Vagina (tissue), 2 donors: ENCODE measurements around the gene GOLGA6A. TPM values are rescaled to one million over a fixed set of nuclear protein-coding genes. Genes with fewer than 3 reads are reported as not detected.

Source experiments
- DNase-seq, 2 donors: peaks; one replicate each; pipeline ENCODE4 v3.0.0-alpha.2; 2017; ENCODE audit errors: extremely low spot score in 2 of 2
- H3K27ac ChIP-seq: fragments of 200-600 bp; sonication (generic); one replicate; pipeline ENCODE4 v1.5.1; 2019
- H3K27me3 ChIP-seq: fragments of 200-600 bp; sonication (generic); one replicate; pipeline ENCODE4 v1.5.1; 2019
- H3K36me3 ChIP-seq, 2 donors: fragments of 200-600 bp; sonication (generic); one replicate each; pipeline ENCODE4 v1.5.1; 2017 to 2019
- H3K4me1 ChIP-seq: fragments of 200-600 bp; sonication (generic); one replicate; pipeline ENCODE4 v1.5.1; 2019
- H3K4me3 ChIP-seq, 2 donors: fragments of 200-600 bp; sonication (generic); 1 replicate in 1 of 2; 2 replicates in 1 of 2; pipeline ENCODE4 v1.5.1; 2016 to 2019
- H3K9me3 ChIP-seq: fragments of 200-600 bp; sonication (generic); one replicate; pipeline ENCODE4 v1.5.1; 2019
- CTCF ChIP-seq, 3 experiments: fragments of 450-650 bp in 2 of 3; fragments of 200-600 bp in 1 of 3; sonication (generic) in 1 of 3; IDR thresholded peaks; one replicate each; pipeline ENCODE4 v1.5.1; 2017 to 2019; ENCODE audit warnings: antibody characterized with exemption in 3 of 3, mild to moderate bottlenecking in 2 of 3, moderate library complexity in 2 of 3
- POLR2A ChIP-seq, 2 donors: fragments of 450-650 bp; IDR thresholded peaks; one replicate each; pipeline ENCODE4 v1.6.1; 2017; ENCODE audit warnings: antibody characterized with exemption in 2 of 2, mild to moderate bottlenecking in 2 of 2, moderate library complexity in 2 of 2
- POLR2AphosphoS5 ChIP-seq, 2 donors: sonication (generic); formaldehyde crosslinking; IDR thresholded peaks; one replicate each; pipeline ENCODE4 v1.9.0; 2017; ENCODE audit warnings: antibody characterized with exemption in 2 of 2, mild to moderate bottlenecking in 2 of 2, low read depth in 1 of 2; ENCODE audit not compliant: insufficient read depth in 1 of 2
- intact Hi-C: fragments of 100-400 bp; cut with DNase I; formaldehyde crosslinking; loops from one replicate; pipeline ENCODE4 v1.15.1; 2023
- total RNA-seq: library from RNA; depleted of rRNA; stranded (reverse); fragments of >200 nt; gene quantifications from one replicate; pipeline ENCODE4 v1.2.3, GENCODE V29; 2016

GOLGA6A gene
- total RNA-seq, 1 donor from 2014 or later: 0.25 TPM

- intact Hi-C loops: loop anchor here (2.0 to 10.0 kb wide), 3 partner anchors 155 to 187 kb away; no protein-coding TSS in a partner anchor
- TF ChIP-seq POLR2AphosphoS5 (IDR thresholded peaks at IDR 0.05; ENCODE audit: insufficient read depth in 1 of 2, low read depth in 1 of 2) (no peak), POLR2A (IDR thresholded peaks at IDR 0.05) (no peak), CTCF (IDR thresholded peaks at IDR 0.05) (no peak)
- no peak overlapping the region for H3K27ac ChIP-seq
- H3K36me3 ChIP-seq: no peaks in the 10 kb centered on the region
- peaks cover 25% of the 10 kb centered on the region for H3K27me3 ChIP-seq
- DNase-seq: peak in 1 of 2 donors; percentile 74
- H3K4me3 ChIP-seq: no peak overlapping the region
- H3K4me1 ChIP-seq: peaks cover 32% of the 10 kb centered on the region
- H3K9me3 ChIP-seq: no peaks in the 10 kb centered on the region
Measured at GRCh38 chr15:74129586-74130154, 47.3 kb upstream of the GOLGA6A start.

GRCh38 chr15:74128785-74129585, 46.6 kb upstream of the GOLGA6A start:
- H3K27me3 ChIP-seq: peaks cover 21% of the 10 kb centered on the region
- no peaks in the 10 kb centered on the region for H3K36me3 ChIP-seq
- peak in 1 of 2 donors; percentile 81 for DNase-seq
- H3K4me1 ChIP-seq: peaks cover 31% of the 10 kb centered on the region
- intact Hi-C loops: loop anchor here (2.0 to 5.0 kb wide), 2 partner anchors 178 to 188 kb away; no protein-coding TSS in a partner anchor
- no peak overlapping the region for H3K4me3 ChIP-seq
- TF ChIP-seq POLR2A (IDR thresholded peaks at IDR 0.05) (no peak), POLR2AphosphoS5 (IDR thresholded peaks at IDR 0.05; ENCODE audit: insufficient read depth in 1 of 2, low read depth in 1 of 2) (no peak), CTCF (IDR thresholded peaks at IDR 0.05) (no peak)
- no peaks in the 10 kb centered on the region for H3K9me3 ChIP-seq
- no peak overlapping the region for H3K27ac ChIP-seq

- Histone ChIP-seq H3K4me1 (peaks cover 31% of the 10 kb centered on the region), H3K36me3 (no peaks in the 10 kb centered on the region), H3K9me3 (no peaks in the 10 kb centered on the region), H3K27me3 (peaks cover 19% of the 10 kb centered on the region), H3K27ac (no peak overlapping the region), H3K4me3 (peak overlapping the region; percentile 34 to 39)
- DNase-seq: peak in 1 of 2 donors; percentile 82
- intact Hi-C loops: loop anchor here (2.0 to 5.0 kb wide), 2 partner anchors 179 to 189 kb away; no protein-coding TSS in a partner anchor
- TF ChIP-seq POLR2A (IDR thresholded peaks at IDR 0.05) (no peak), CTCF (IDR thresholded peaks at IDR 0.05) (no peak), POLR2AphosphoS5 (IDR thresholded peaks at IDR 0.05; ENCODE audit: insufficient read depth in 1 of 2, low read depth in 1 of 2) (no peak)
Measured at GRCh38 chr15:74127954-74128784, 45.8 kb upstream of the GOLGA6A start.

GRCh38 chr15:74127255-74127953, 45.1 kb upstream of the GOLGA6A start:
- intact Hi-C loops: loop anchor here (5.0 kb wide), 1 partner anchor 180 kb away; no protein-coding TSS in a partner anchor
- TF ChIP-seq CTCF (IDR thresholded peaks at IDR 0.05): peak; percentile 82 to 100 (median 96)
- TF ChIP-seq POLR2A (IDR thresholded peaks at IDR 0.05): no peak
- no peaks in the 10 kb centered on the region for H3K9me3 ChIP-seq
- peak overlapping the region; percentile 34 to 39 for H3K4me3 ChIP-seq
- H3K4me1 ChIP-seq: peaks cover 31% of the 10 kb centered on the region
- H3K36me3 ChIP-seq: no peaks in the 10 kb centered on the region
- H3K27me3 ChIP-seq: peaks cover 19% of the 10 kb centered on the region
- no peak overlapping the region for H3K27ac ChIP-seq
- DNase-seq: peak in 1 of 2 donors; percentile 85
